Measurements from ENCODE around the gene SLC9C2.
"Not testable (repeated sequence)": the region's sequence is repeated elsewhere in the genome, so short reads cannot be mapped to it uniquely, and the experiment has no call there.

The SLC9C2 gene

GRCh38 chr1:173529106-173529505 lies 73.8 kb downstream of the SLC9C2 start:
- no peak for DNase-seq (ENCODE audit: low spot score)

GRCh38 chr1:173527151-173527826 lies 75.6 kb downstream of the SLC9C2 start:
- DNase-seq (ENCODE audit: low spot score) = peak; percentile 8

GRCh38 chr1:173525926-173526325 lies 76.9 kb downstream of the SLC9C2 start:
- DNase-seq (ENCODE audit: low spot score) = no peak

GRCh38 chr1:173523329-173523728 lies 79.5 kb downstream of the SLC9C2 start:
- no peak for DNase-seq (ENCODE audit: low spot score)

GRCh38 chr1:173520799-173521198 lies 82.1 kb downstream of the SLC9C2 start:
- no peak for DNase-seq (ENCODE audit: low spot score)

GRCh38 chr1:173514503-173514902 lies 88.4 kb downstream of the SLC9C2 start:
- DNase-seq (ENCODE audit: low spot score) = not testable (repeated sequence)

GRCh38 chr1:173509797-173510196 lies 93.1 kb downstream of the SLC9C2 start:
- DNase-seq (ENCODE audit: low spot score) = no peak

- no peak for DNase-seq (ENCODE audit: low spot score)
Observed at GRCh38 chr1:173508541-173508940, 94.3 kb downstream of the SLC9C2 start.

GRCh38 chr1:173507847-173508209 lies 95.0 kb downstream of the SLC9C2 start:
- DNase-seq (ENCODE audit: low spot score) = no peak

- no peak for DNase-seq (ENCODE audit: low spot score)
Observed at GRCh38 chr1:173507205-173507846, 95.5 kb downstream of the SLC9C2 start.

- no peak for DNase-seq (ENCODE audit: low spot score)
Observed at GRCh38 chr1:173506437-173506836, 96.4 kb downstream of the SLC9C2 start.

GRCh38 chr1:173505391-173505790 lies 97.5 kb downstream of the SLC9C2 start:
- DNase-seq (ENCODE audit: low spot score) = no peak

- no peak for DNase-seq (ENCODE audit: low spot score)
Observed at GRCh38 chr1:173504268-173504667, 98.6 kb downstream of the SLC9C2 start.

- no peak for DNase-seq (ENCODE audit: low spot score)
Observed at GRCh38 chr1:173503391-173503790, 99.5 kb downstream of the SLC9C2 start.

- no peak for DNase-seq (ENCODE audit: low spot score)
Observed at GRCh38 chr1:173502104-173502503, 100.8 kb downstream of the SLC9C2 start.

GRCh38 chr1:173499729-173500128 lies 103.1 kb downstream of the SLC9C2 start:
- no peak for DNase-seq (ENCODE audit: low spot score)

GRCh38 chr1:173496757-173497320 lies 106.0 kb downstream of the SLC9C2 start:
- no peak for DNase-seq (ENCODE audit: low spot score)

GRCh38 chr1:173495609-173496267 lies 107.1 kb downstream of the SLC9C2 start:
- no peak for DNase-seq (ENCODE audit: low spot score)

- not testable (repeated sequence) for DNase-seq (ENCODE audit: low spot score)
Observed at GRCh38 chr1:173493125-173493524, 109.7 kb downstream of the SLC9C2 start.

GRCh38 chr1:173491508-173491907 lies 111.4 kb downstream of the SLC9C2 start:
- DNase-seq (ENCODE audit: low spot score) = no peak

GRCh38 chr1:173489929-173490328 lies 112.9 kb downstream of the SLC9C2 start:
- DNase-seq (ENCODE audit: low spot score) = no peak

GRCh38 chr1:173489149-173489600 lies 113.7 kb downstream of the SLC9C2 start:
- DNase-seq (ENCODE audit: low spot score) = no peak

GRCh38 chr1:173488001-173488400 lies 114.9 kb downstream of the SLC9C2 start:
- DNase-seq (ENCODE audit: low spot score) = no peak
